GM18498 (cell line): ENCODE measurements around the gene CDC45.
A peak's percentile ranks its signal among the peaks of the same experiment; 100 is the strongest.

Source experiments
- ATAC-seq: cut with Tn5 transposase; IDR thresholded peaks from one replicate; pipeline ENCODE4 v1.9.1; 2021; ENCODE audit warnings: mild to moderate bottlenecking, moderate library complexity; ENCODE audit not compliant: unreplicated experiment

Gene CDC45

DNA sequence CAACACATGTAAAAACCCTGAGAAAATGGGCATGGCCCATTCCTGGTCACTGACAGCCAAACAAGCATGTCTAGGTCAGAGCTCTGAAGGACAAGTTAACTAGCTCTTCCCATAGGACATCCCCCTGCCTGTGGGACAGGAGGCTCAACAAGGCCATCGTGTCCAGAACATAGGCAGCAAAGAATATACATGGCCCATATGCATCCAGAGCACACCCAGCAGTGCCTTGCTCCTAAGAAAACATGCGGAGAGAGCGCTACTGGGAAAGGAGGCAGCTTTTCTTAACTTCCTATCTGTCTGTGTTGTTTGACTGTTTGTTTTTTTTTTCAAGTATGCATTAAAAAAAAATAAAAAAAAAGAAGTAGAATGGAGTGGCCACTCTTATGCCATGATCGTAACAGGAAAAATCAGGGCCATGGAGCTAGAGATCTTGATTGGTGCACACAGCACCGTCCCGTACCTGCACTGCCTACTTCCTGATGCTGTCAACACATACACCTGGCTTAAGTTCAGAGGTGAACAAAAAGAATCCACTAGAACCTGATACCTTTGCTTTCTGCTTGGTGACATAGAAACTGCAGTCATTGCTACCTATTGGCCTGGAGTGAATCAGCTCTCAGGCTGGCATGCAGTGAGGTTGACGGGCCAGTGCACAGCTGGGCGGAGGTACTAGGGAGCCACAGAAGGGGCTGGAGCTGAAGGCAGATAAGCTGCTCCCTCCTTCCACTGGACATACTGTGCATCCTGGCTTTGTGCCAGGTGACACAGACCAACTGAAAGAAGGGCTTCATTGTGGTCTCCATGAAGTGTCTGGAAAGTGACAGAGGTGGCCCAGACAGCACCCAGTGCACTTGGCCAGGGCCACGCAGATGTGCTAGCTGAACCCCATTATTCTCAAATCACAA lies 12.6 kb upstream of the CDC45 start:
- no peak for ATAC-seq

DNA sequence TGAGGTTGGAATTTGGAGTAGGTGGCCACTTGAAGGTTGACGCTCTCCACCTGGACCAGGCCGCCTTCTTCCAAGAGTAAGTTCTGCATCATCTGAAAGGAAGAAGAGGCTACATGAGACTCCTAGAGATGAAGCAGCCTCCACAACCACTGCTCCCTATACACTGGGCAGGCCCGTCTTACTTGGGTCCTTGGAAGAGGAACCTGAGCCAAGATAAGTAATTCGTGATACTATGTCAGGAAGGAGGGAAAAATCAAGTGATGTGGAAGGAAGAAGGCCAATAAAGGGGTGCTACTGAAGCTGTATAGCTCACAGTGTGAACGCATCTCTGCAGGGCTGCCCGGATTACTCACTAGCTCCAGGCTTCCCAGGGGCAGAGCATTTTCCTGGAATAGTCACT lies 11.8 kb upstream of the CDC45 start:
- no peak for ATAC-seq

DNA sequence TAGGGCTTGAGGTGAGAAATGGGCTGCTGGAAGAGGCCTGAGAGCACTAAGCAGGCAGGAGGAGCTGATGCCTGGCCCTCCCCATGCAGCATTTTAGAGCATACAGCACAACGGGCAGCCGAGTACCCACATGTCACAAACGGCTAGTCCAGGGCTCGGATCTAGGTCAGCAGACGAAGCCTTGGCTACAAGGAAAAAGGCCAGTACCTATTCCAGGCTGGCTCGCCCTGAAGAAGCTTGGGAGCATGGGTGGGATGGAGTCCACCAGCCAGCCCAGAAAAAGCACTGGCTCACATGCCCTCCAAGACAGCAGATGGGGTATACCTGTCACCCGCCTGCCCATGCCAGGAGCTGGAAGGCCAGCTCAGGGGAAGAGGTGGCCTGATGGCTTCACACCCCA lies 10.3 kb upstream of the CDC45 start:
- ATAC-seq = no peak

- ATAC-seq = no peak
Observed at GRCh38 chr22:19470010-19470409, 9.7 kb upstream of the CDC45 start.

DNA sequence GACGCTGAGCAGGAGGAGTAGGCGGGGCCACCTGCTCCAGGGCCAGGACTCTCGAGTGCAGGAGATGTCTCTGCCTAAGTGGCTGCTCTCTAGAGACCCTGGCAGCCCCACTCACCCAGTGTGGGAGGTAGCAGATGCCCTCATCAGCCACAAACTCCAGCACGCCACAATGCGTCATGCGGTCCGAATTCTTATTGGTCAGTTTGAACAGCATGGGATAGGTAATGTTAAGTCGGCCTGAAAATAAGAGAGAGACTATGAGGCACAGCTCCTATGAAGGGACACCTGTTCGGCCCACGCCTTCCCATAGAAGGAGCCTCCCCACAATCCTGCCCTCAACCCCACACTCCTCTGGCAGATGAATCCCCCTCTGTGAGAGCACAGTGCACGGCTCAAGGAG lies 8.1 kb upstream of the CDC45 start:
- ATAC-seq = no peak

- no peak for ATAC-seq
Observed at GRCh38 chr22:19472233-19472632, 7.5 kb upstream of the CDC45 start.

DNA sequence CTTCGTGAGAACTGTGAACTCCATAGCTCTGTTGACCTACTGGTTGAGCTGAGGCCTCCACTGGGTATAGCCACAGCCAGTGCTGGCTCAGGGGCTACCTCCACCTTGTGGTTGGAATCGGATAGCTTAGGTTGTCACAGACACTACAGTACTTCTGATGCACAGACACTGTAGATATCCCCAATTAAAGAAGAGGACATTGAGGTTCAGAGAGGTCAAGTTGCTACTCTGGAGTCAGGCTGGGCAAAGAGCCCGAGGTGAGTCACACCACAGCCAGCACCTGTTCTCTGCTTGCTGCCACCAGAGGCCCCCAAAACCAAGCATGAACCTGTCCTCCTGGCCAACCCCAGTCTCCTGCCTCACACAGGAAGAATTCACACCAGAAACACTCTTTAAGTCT lies 6.1 kb upstream of the CDC45 start:
- ATAC-seq = no peak

- ATAC-seq = no peak
Observed at GRCh38 chr22:19476023-19476422, 3.7 kb upstream of the CDC45 start.

GRCh38 chr22:19477321-19478044 lies 2.2 kb upstream of the CDC45 start:
- ATAC-seq = no peak

DNA sequence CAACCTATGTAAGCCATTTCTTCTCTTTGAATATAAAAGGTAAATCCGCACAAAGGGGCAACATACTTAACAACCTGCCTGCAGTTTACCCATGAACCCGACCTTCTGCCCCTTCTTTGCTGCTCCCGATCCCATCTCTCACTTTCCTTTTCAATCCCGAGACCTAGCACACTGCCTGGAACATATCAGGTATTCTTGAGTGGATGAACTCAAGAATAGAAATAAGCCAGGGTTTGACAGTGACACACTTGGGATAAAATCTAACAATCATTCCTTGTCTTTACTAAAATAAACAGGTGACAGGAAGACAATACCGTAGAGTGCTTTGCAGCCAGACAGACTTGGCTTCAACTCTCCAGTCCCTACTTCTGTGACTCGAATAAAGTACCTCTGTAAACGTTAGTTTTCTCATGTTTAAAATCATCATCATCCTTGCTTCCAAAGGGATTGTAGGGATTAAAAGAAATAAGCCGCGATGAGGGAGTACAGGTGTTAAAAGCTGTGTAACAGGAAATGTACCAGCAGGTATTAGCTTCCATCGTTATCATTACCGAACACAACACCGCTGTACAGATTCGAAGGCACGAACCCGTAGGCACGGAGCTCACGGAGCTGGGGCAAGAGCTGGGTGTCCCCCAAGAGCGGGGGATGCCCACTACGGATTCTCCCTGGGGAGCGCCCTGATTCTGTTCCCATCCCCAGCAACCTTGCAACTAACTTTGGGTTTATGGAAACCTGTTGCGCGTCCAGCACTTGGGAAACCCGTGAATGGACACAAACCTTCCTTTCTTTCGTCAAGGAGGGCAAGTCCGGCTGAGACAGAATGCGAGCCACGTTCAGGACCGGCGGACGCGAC lies 1.4 kb upstream of the CDC45 start:
- no peak for ATAC-seq

DNA sequence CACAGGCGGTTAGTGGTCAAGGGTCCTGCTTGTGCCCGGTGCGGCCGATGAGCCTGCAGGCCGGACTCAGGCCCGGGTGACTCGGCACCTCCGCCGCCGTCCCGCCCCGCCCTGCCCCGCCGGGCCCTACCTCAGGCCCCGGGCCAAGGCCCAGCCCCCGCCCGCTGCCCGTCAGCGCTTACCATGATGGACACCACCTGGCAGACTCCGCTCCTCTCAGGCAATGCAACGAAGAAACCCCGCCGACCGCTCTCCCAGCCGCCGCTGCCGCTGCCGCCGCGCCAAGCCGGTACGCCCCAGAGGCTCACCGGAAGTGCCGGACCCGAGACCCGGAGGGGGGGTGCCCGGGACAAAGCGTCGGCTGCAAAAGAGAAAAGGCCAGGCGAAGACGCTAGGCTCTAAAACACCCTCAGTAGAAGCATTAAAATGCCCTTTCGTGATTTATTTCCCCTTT lies 792 bp upstream of the CDC45 start, which contains the start of gene UFD1:
TSS of gene UFD1 (minus strand) at position 293 of the 454 bp plus-strand sequence. CDS start at position 185, 108 bp downstream.
- ATAC-seq = peak; percentile 51

DNA sequence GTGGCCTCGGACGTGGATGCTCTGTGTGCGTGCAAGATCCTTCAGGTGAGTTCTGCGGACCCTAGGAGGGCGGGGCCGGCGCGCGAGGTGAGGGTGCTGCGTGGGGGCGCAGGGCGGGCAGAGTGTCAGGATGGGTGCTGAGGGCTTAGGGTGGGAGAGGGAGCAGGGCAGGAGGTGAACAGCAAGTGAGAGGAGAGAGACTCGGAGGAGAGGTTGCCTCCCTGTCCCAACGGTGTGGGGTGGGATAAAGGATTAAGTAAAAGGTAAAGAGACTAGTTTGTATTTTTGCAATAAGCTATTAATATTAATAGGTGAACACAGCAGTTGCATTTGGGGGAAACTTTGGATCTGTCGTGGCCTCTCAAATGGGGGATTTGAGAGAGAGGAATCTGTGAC lies 451 bp downstream of the CDC45 start:
- no peak for ATAC-seq

- no peak for ATAC-seq
Observed at GRCh38 chr22:19480789-19481188, 1.1 kb downstream of the CDC45 start.

GRCh38 chr22:19482297-19482696 lies 2.6 kb downstream of the CDC45 start:
- ATAC-seq = no peak

DNA sequence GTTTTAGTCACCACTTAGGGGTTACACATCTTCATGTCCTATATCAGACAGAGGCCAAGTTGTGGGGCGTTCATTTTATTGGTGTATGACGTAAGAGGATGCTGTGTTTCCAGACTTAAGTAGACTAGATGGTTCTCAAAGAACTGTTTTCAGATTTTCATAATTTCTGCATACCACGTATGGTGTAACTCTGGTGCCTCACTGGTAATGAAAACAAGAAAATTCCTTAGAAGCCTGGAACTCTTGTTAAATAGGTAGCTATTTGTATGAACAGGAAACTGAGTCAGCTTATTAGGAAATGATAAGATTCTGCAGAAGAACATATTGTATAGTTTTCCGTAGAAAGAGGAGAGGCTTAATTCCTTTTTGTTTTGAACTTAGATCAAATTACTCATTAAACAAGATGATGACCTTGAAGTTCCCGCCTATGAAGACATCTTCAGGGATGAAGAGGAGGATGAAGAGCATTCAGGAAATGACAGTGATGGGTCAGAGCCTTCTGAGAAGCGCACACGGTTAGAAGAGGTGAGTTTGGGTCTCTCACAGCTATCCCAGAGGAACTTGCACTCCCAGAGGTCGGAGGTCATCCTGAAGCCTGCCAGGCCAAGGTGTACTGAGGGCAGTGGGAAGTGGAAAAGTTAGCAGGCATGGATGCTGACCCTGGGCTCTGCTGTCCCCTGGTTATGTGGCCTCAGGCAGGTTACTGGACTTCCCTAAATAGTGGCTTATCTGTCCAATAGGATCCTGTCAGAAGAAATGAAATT lies 3.9 kb downstream of the CDC45 start:
- no peak for ATAC-seq

DNA sequence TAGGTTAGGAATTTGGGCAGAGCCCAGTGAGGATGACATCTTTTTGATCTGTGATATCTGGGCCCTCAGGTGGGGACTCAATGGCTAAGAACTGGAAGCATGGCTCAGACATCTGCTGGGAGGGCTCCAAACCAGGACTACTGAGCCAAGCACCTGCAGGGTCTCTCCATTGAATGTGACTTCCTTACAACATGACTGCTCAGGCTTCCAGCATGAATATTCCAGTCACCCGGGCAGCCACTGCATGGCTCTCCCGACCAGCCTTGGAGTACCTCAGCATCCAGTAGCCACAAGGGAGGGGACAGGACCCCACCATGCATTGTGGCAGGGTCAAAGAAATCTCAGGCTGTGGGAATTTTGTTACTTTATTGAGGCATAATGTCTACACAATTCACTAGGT lies 8.6 kb downstream of the CDC45 start:
- no peak for ATAC-seq

DNA sequence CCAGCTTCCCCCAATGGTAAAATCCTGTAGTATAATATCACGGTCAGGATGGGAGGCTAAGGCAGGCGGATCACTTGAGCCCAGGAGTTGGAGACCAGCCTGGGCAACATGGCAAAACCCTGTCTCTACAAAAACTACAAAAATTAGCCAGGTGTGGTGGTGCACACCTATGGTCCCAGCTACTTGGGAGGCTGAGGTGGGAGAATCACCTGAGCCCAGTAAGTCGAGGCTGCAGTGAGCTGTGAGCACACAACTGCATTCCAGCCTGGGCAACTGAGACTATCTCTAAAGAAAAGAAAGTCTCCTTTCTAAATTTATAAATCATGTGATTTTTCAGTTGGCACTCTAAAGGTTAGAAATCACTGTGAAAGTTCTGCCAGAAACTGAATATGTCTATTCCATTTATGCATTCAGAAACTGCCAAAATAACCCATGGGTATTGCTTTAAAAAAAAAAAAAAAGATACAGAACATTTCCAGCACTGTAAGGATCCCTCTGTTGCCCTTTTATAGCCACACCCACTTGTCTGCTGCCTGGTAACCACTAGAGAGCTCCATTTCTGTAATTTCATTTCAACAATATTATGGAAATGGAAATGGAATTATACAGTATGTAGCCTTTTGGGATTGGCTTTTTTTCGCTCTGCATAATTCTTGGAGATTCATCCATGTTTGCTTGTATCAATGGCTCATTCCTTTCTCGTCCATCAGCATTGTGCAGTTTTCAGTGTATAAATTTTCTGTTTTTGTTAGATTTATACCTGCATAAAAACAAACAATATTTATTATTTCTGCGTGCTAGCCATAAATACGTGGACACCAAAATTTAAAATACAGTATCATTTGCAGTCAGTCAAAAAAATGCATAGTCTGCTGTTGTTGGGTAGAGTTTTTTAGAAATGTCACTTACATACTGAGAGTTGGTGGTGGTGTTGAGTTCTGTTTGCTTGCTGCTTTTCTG lies 9.4 kb downstream of the CDC45 start:
- no peak for ATAC-seq

- no peak for ATAC-seq
Observed at GRCh38 chr22:19490628-19491230, 11.0 kb downstream of the CDC45 start.
